H1 (cell line): ENCODE data around the gene MYL6B. TPM values are rescaled to one million over a fixed set of nuclear protein-coding genes. Genes with fewer than 3 reads are reported as not detected.
A peak's percentile ranks its signal among the peaks of the same experiment; 100 is the strongest.

Experiments used
- CEBPB ChIP-seq: IDR thresholded peaks from 2 replicates; pipeline ENCODE4 v1.6.1; 2012; ENCODE audit warnings: low read depth, low read length
- CHD1 ChIP-seq: IDR thresholded peaks from 2 replicates; pipeline ENCODE4 v1.6.1; 2012; ENCODE audit warnings: low read depth, low read length, improper control_type of control experiment
- CTBP2 ChIP-seq: IDR thresholded peaks from 2 replicates; pipeline ENCODE4 v1.7.0; 2011; ENCODE audit warnings: borderline replicate concordance, mild to moderate bottlenecking, moderate library complexity, mixed read lengths, low read length; ENCODE audit not compliant: insufficient read depth, insufficient read length
- EZH2 ChIP-seq: fragments of 200-600 bp; sonication (generic); IDR thresholded peaks from 2 replicates; pipeline ENCODE4 v1.7.1; 2012; ENCODE audit warnings: low read depth, mild to moderate bottlenecking, moderate library complexity, low read length, inconsistent platforms; ENCODE audit not compliant: severe bottlenecking
- JUN ChIP-seq: IDR thresholded peaks from 2 replicates; pipeline ENCODE4 v1.6.1; 2011; ENCODE audit warnings: low read depth, mild to moderate bottlenecking, improper control_type of control experiment, low read length
- KDM4A ChIP-seq: IDR thresholded peaks from one replicate; pipeline ENCODE4 v1.7.1; 2012; ENCODE audit warnings: low read depth, mild to moderate bottlenecking, moderate library complexity, low read length, inconsistent platforms; ENCODE audit not compliant: severe bottlenecking
- MAFK ChIP-seq: IDR thresholded peaks from 2 replicates; pipeline ENCODE4 v1.6.1; 2012; ENCODE audit warnings: low read depth, mild to moderate bottlenecking, improper control_type of control experiment, low read length
- SIX5 ChIP-seq: IDR thresholded peaks from 2 replicates; pipeline ENCODE4 v1.6.1; 2011; ENCODE audit warnings: mild to moderate bottlenecking, low read depth, low read length
- SP1 ChIP-seq: IDR thresholded peaks from 2 replicates; pipeline ENCODE4 v1.6.1; 2011; ENCODE audit warnings: low read depth, low read length
- TAF1 ChIP-seq: IDR thresholded peaks from 2 replicates; pipeline ENCODE4 v1.6.1; 2011; ENCODE audit warnings: mild to moderate bottlenecking, low read depth, low read length
- TBP ChIP-seq: IDR thresholded peaks from 2 replicates; pipeline ENCODE4 v1.6.1; 2011; ENCODE audit warnings: low read depth, low read length, improper control_type of control experiment
- polyA plus RNA-seq, 7 experiments: library from polyadenylated mRNA; depleted of rRNA in 3 of 7; stranded (reverse) in 5 of 7; unstranded in 2 of 7; fragments of >200 nt in 5 of 7; fragments of 200-250 nt in 2 of 7; gene quantifications; 1 replicate in 5 of 7; 2 replicates in 1 of 7; 4 replicates in 1 of 7; pipeline versions ENCODE4 v1.2.1 to v1.2.3, GENCODE V29; 2011 to 2013; ENCODE audit warnings: missing spikeins in 2 of 7, mixed read lengths in 2 of 7
- total RNA-seq: library from RNA; stranded (reverse); fragmentation: NEBNext Ultra II Directional; extraction: Animal tissue kit (Norgen Biotek cat#: 25700); gene quantifications from 2 replicates; pipeline ENCODE4 v1.2.1, GENCODE V29; 2021

Gene MYL6B
- total and polyA plus RNA-seq, 2 of the 8 experiments (the other 6 are each of a cell fraction or from before 2014, with no cell fraction given) = 163 to 202 TPM

DNA sequence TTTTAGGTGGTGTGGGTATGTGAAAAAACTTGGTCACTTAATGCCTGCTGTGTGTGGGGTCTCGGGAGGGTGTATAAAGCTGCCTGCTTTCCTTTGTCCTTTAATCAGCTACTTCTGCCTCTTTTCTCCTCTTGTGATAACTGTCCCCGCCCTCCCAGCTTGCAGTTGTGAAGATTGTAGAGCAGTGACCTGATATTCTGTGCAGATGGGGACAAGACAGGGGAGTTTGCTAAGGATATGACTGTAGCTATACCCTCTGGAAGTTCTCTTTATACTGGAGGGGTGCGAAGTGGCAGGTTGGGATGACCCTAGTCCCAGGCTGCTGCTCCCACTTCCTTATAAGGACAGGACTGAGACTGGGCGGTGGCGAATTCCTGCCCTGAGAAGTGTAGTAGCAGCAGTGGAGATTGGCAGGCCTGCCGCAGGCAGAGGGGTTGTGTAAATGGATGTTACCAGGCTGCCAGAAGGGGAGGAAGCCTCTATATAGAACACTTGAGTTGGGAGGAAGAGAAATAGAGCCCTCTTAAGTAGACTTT, 6.6 kb downstream of the MYL6B start (continued):
- TF ChIP-seq MAFK (0 out of 2 replicates have a peak, but pooled peaks have one; percentile 19), EZH2 (no peak), TAF1 (peak; percentile 73), JUN (no peak), SP1 (0 out of 2 replicates have a peak, but pooled peaks have one; percentile 11), CEBPB (no peak), CTBP2 (no peak), CHD1 (no peak), TBP (peak; percentile 91), SIX5 (no peak), KDM4A (no peak)
